Panc1 (cell line): ENCODE results near the gene MAT2A.

ENCODE experiments used
- POLR2AphosphoS5 ChIP-seq: IDR thresholded peaks from 2 replicates; pipeline ENCODE4 v1.6.1; 2012; ENCODE audit warnings: mild to moderate bottlenecking, low read depth, low read length, moderate library complexity
- TF ChIP-seq, protein P1 (sequence below): fragments of 450-650 bp; IDR thresholded peaks from 2 replicates; pipeline ENCODE4 v1.5.1; 2017; ENCODE audit warnings: mild to moderate bottlenecking
- TF ChIP-seq, protein P2 (sequence below), 2 experiments: IDR thresholded peaks; 2 replicates each; pipeline ENCODE4 v1.6.1; 2011 to 2012; ENCODE audit warnings: low read depth in 2 of 2, control low read depth in 1 of 2, low read length in 1 of 2, mild to moderate bottlenecking in 1 of 2, moderate library complexity in 1 of 2; ENCODE audit not compliant: insufficient read depth in 1 of 2

DNA sequence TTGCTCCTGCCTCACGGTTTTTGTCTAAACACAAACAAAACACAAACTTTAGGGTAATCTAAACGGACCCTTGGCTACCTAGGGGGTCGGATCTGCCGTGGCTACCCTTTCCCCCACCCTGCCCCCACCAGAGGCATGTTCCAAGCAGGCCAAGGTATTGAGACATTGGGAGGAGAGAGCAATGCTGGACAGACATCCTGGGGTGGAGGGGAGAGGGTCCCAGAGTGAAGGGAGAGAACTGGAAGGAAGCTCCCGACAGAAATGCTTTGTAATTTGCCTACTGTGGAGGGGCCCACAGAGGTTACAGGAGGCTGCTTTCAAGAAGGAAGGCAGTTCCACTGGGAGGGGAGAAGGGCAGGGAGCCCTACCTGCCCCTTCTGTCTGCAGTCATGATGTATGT, 13.9 kb upstream of the MAT2A start:
- no peak for TF ChIP-seq POLR2AphosphoS5
- TF ChIP-seq, protein P1, sequence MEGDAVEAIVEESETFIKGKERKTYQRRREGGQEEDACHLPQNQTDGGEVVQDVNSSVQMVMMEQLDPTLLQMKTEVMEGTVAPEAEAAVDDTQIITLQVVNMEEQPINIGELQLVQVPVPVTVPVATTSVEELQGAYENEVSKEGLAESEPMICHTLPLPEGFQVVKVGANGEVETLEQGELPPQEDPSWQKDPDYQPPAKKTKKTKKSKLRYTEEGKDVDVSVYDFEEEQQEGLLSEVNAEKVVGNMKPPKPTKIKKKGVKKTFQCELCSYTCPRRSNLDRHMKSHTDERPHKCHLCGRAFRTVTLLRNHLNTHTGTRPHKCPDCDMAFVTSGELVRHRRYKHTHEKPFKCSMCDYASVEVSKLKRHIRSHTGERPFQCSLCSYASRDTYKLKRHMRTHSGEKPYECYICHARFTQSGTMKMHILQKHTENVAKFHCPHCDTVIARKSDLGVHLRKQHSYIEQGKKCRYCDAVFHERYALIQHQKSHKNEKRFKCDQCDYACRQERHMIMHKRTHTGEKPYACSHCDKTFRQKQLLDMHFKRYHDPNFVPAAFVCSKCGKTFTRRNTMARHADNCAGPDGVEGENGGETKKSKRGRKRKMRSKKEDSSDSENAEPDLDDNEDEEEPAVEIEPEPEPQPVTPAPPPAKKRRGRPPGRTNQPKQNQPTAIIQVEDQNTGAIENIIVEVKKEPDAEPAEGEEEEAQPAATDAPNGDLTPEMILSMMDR, result no peak
- TF ChIP-seq, protein P2, sequence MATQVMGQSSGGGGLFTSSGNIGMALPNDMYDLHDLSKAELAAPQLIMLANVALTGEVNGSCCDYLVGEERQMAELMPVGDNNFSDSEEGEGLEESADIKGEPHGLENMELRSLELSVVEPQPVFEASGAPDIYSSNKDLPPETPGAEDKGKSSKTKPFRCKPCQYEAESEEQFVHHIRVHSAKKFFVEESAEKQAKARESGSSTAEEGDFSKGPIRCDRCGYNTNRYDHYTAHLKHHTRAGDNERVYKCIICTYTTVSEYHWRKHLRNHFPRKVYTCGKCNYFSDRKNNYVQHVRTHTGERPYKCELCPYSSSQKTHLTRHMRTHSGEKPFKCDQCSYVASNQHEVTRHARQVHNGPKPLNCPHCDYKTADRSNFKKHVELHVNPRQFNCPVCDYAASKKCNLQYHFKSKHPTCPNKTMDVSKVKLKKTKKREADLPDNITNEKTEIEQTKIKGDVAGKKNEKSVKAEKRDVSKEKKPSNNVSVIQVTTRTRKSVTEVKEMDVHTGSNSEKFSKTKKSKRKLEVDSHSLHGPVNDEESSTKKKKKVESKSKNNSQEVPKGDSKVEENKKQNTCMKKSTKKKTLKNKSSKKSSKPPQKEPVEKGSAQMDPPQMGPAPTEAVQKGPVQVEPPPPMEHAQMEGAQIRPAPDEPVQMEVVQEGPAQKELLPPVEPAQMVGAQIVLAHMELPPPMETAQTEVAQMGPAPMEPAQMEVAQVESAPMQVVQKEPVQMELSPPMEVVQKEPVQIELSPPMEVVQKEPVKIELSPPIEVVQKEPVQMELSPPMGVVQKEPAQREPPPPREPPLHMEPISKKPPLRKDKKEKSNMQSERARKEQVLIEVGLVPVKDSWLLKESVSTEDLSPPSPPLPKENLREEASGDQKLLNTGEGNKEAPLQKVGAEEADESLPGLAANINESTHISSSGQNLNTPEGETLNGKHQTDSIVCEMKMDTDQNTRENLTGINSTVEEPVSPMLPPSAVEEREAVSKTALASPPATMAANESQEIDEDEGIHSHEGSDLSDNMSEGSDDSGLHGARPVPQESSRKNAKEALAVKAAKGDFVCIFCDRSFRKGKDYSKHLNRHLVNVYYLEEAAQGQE (IDR thresholded peaks at IDR 0.05; ENCODE audit: insufficient read depth in 1 of 2, low read depth in 2 of 2, low read length in 1 of 2), result no peak
